Measurements from ENCODE around the gene ULBP2.
"Not testable (repeated sequence)": the region's sequence is repeated elsewhere in the genome, so short reads cannot be mapped to it uniquely, and the experiment has no call there.

DNA sequence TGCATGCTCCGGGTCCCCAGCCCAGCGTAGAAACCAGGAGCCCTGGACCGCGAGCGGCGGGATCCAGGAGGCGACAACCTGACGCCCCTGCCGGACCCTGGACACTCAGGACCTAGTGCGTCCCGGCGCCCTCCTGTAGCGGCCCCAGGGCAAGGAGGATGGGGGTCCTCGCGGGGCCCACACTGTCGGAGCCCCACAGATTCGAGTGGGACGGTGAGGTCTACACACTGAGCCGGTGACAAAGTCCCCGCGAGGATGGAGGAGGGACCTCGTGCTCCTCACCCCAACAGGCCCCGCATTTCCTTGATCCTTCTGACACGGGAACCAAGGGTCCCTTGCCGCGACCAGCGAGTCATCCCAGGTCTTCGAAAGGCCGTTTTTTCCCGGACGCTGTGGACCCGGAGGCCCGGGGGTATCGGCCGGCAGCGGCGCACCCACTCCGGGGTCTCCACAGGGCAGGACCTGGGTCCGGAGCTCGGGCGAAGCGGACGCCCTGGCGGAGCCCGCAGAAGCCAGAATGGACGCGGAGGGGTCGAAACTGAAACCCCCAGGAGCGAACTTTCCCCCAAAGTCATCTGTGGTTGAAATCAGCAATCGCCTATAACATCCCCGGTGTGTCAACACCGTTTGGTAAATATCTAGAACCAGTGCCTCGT, 12.6 kb downstream of the ULBP2 start:
- TF ChIP-seq, protein P1, sequence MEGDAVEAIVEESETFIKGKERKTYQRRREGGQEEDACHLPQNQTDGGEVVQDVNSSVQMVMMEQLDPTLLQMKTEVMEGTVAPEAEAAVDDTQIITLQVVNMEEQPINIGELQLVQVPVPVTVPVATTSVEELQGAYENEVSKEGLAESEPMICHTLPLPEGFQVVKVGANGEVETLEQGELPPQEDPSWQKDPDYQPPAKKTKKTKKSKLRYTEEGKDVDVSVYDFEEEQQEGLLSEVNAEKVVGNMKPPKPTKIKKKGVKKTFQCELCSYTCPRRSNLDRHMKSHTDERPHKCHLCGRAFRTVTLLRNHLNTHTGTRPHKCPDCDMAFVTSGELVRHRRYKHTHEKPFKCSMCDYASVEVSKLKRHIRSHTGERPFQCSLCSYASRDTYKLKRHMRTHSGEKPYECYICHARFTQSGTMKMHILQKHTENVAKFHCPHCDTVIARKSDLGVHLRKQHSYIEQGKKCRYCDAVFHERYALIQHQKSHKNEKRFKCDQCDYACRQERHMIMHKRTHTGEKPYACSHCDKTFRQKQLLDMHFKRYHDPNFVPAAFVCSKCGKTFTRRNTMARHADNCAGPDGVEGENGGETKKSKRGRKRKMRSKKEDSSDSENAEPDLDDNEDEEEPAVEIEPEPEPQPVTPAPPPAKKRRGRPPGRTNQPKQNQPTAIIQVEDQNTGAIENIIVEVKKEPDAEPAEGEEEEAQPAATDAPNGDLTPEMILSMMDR (conservative IDR thresholded peaks at IDR 0.05 in 1 of 2, IDR thresholded peaks at IDR 0.05 in 1 of 2; ENCODE audit: extremely low read depth in 1 of 2, insufficient read depth in 1 of 2, low read depth in 1 of 2, low read length in 2 of 2) = not testable (repeated sequence)
- not testable (repeated sequence) for TF ChIP-seq EZH2 (IDR thresholded peaks at IDR 0.05; ENCODE audit: borderline replicate concordance, low read length)
